ENCODE data around the gene DPP6. TPM values are rescaled to one million over a fixed set of nuclear protein-coding genes. Genes with fewer than 3 reads are reported as not detected.

Gene DPP6
- total and polyA plus RNA-seq, 2 experiments from 2014 or later = 0.20 to 0.44 TPM

GRCh38 chr7:154433632-154434598, 381.7 kb downstream of the DPP6 start:
- H3K4me2 ChIP-seq = no peak overlapping the region
- no peak overlapping the region for H3K27ac ChIP-seq
- TF ChIP-seq EZH2 (IDR thresholded peaks at IDR 0.05; ENCODE audit: borderline replicate concordance) = no peak
- TF ChIP-seq EZH2phosphoT487 (IDR thresholded peaks at IDR 0.05; ENCODE audit: low read depth, severe bottlenecking, unreplicated experiment) = no peak
- no peak for TF ChIP-seq CTCF (IDR thresholded peaks at IDR 0.05; ENCODE audit: poor library complexity)
- H2AFZ ChIP-seq = no peak overlapping the region
- no peaks in the 10 kb centered on the region for H3K9me3 ChIP-seq (ENCODE audit: low read depth)
- no peak overlapping the region for H3K4me3 ChIP-seq
- 64% methylated on average over 11 of the region's 11 CpGs for WGBS (ENCODE audit: low lambda C conversion rate, missing lambda C conversion rate)
- no peak for DNase-seq (ENCODE audit: low spot score)
- no peaks in the 10 kb centered on the region for H3K36me3 ChIP-seq (replicated peaks; ENCODE audit: insufficient read depth, low read depth)
- H3K4me1 ChIP-seq (ENCODE audit: insufficient read depth) = no peaks in the 10 kb centered on the region
- no peaks in the 10 kb centered on the region for H4K20me1 ChIP-seq (ENCODE audit: insufficient read depth, poor library complexity, severe bottlenecking)
- H3K9me2 ChIP-seq (replicated peaks; ENCODE audit: insufficient read depth) = no peaks in the 10 kb centered on the region
- H3K79me2 ChIP-seq = no peaks in the 10 kb centered on the region
- H3K27me3 ChIP-seq = no peaks in the 10 kb centered on the region

- Histone ChIP-seq H3K4me3 (no peak overlapping the region), H3K36me3 (replicated peaks; ENCODE audit: insufficient read depth, low read depth) (no peaks in the 10 kb centered on the region), H3K27me3 (no peaks in the 10 kb centered on the region), H3K79me2 (no peaks in the 10 kb centered on the region), H3K27ac (no peak overlapping the region), H3K4me2 (no peak overlapping the region), H3K4me1 (ENCODE audit: insufficient read depth) (no peaks in the 10 kb centered on the region), H3K9me3 (ENCODE audit: low read depth) (no peaks in the 10 kb centered on the region), H4K20me1 (ENCODE audit: insufficient read depth, poor library complexity, severe bottlenecking) (no peaks in the 10 kb centered on the region), H3K9me2 (replicated peaks; ENCODE audit: insufficient read depth) (no peaks in the 10 kb centered on the region), H2AFZ (no peak overlapping the region)
- WGBS (ENCODE audit: low lambda C conversion rate, missing lambda C conversion rate) = 83% methylated on average over 4 of the region's 4 CpGs
- no peak for DNase-seq (ENCODE audit: low spot score)
- TF ChIP-seq CTCF (IDR thresholded peaks at IDR 0.05; ENCODE audit: poor library complexity) (no peak), EZH2phosphoT487 (IDR thresholded peaks at IDR 0.05; ENCODE audit: low read depth, severe bottlenecking, unreplicated experiment) (no peak), EZH2 (IDR thresholded peaks at IDR 0.05; ENCODE audit: borderline replicate concordance) (no peak)
These were observed 384.4 kb downstream of the DPP6 start for GRCh38 chr7:154436560-154436959.

GRCh38 chr7:154437234-154437633, 385.0 kb downstream of the DPP6 start:
- no peaks in the 10 kb centered on the region for H3K79me2 ChIP-seq
- H3K27ac ChIP-seq = no peak overlapping the region
- TF ChIP-seq EZH2 (IDR thresholded peaks at IDR 0.05; ENCODE audit: borderline replicate concordance) (no peak), CTCF (IDR thresholded peaks at IDR 0.05; ENCODE audit: poor library complexity) (no peak), EZH2phosphoT487 (IDR thresholded peaks at IDR 0.05; ENCODE audit: low read depth, severe bottlenecking, unreplicated experiment) (no peak)
- no peak for DNase-seq (ENCODE audit: low spot score)
- no peak overlapping the region for H3K4me2 ChIP-seq
- no peaks in the 10 kb centered on the region for H4K20me1 ChIP-seq (ENCODE audit: insufficient read depth, poor library complexity, severe bottlenecking)
- H3K4me1 ChIP-seq (ENCODE audit: insufficient read depth) = no peaks in the 10 kb centered on the region
- no peaks in the 10 kb centered on the region for H3K36me3 ChIP-seq (replicated peaks; ENCODE audit: insufficient read depth, low read depth)
- H2AFZ ChIP-seq = no peak overlapping the region
- no peaks in the 10 kb centered on the region for H3K9me2 ChIP-seq (replicated peaks; ENCODE audit: insufficient read depth)
- no peak overlapping the region for H3K4me3 ChIP-seq
- H3K9me3 ChIP-seq (ENCODE audit: low read depth) = no peaks in the 10 kb centered on the region
- H3K27me3 ChIP-seq = no peaks in the 10 kb centered on the region
- 85% methylated on average over 2 of the region's 2 CpGs for WGBS (ENCODE audit: low lambda C conversion rate, missing lambda C conversion rate)
